ENCODE data around the gene IGLL5.
"Not testable (repeated sequence)": the region's sequence is repeated elsewhere in the genome, so short reads cannot be mapped to it uniquely, and the experiment has no call there.

IGLL5 gene

DNA sequence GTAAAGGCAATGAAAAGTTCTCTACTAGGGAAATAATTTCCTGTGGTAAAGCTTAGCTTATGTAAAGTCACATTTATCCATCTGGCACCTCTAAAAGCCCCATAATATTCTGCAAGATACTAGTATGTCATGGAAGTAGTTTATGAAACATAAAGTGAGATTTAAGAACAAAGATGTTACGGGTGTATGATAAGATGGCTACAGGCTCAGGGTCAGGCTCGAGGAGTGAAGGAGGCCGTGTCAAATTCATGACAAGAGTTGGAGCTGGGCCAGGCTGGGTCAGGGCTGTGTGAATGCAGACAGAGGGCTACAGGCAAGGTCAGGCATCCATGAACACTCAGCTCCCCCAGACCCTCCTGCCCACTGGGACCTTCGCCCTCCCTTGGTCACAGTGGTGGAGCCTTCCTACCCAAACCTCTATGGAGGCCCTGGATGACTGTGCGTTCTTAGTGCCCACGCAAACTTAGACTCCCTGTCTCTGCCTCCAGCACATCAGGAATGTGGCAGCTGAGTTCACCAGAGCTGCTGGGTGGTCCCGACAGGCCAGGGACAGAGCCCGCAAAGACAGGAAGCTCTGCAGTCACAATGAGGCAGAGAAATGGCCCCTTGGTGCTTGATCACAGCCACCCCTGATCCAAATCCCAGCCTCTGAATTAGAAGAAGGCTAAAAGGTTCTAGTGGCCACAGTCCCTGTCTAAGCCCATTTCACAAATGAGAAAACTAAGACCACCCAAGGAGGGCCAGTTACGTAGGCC, 14.8 kb downstream of the IGLL5 start:
- DNase-seq = no peak

DNA sequence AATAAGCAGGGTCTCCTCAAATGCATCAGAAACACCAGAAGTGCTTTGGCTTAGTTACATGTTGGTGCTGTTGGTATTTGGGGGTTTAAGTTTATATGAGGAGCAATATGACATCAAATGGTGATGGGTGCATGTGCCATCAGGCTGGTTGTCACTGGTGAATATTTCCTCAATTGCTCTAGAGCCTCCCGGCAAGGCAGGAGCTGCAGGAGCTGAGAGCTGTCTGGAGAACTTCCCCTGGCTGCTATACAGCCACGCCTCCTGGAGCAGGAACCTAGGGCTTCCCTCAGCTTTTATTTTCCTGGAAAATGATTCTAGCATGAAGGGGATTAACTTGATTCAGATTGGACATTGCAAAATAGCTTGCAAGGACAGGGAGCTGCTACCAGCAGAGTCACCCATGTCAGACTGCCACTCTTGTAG, 15.8 kb downstream of the IGLL5 start:
- DNase-seq = no peak

DNA sequence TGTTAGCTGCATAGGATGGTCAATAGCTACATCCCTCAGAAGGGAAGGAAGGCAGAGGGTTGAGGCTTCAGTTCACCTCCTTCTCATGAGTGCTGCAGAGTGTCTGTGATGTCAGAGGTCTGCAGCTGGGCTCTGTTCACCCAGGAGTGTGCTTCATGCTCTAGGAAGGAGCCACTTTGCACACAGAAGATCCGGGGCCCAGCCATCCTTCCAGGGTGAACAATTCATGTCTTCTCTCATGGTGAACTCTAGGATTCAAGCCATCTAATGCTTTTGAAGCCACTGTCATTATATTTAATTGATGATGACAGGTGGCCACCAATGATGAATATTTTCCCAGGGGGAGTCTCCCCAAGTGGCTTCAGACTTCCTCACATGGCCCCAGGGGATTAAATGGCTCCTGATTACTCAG, 16.2 kb downstream of the IGLL5 start:
- DNase-seq = not testable (repeated sequence)

GRCh38 chr22:22904736-22905135, 17.1 kb downstream of the IGLL5 start:
- not testable (repeated sequence) for DNase-seq

- DNase-seq = not testable (repeated sequence)
Measured at GRCh38 chr22:22906391-22906790, 18.8 kb downstream of the IGLL5 start.

- DNase-seq = no peak
Measured at GRCh38 chr22:22906907-22907550, 19.4 kb downstream of the IGLL5 start.

DNA sequence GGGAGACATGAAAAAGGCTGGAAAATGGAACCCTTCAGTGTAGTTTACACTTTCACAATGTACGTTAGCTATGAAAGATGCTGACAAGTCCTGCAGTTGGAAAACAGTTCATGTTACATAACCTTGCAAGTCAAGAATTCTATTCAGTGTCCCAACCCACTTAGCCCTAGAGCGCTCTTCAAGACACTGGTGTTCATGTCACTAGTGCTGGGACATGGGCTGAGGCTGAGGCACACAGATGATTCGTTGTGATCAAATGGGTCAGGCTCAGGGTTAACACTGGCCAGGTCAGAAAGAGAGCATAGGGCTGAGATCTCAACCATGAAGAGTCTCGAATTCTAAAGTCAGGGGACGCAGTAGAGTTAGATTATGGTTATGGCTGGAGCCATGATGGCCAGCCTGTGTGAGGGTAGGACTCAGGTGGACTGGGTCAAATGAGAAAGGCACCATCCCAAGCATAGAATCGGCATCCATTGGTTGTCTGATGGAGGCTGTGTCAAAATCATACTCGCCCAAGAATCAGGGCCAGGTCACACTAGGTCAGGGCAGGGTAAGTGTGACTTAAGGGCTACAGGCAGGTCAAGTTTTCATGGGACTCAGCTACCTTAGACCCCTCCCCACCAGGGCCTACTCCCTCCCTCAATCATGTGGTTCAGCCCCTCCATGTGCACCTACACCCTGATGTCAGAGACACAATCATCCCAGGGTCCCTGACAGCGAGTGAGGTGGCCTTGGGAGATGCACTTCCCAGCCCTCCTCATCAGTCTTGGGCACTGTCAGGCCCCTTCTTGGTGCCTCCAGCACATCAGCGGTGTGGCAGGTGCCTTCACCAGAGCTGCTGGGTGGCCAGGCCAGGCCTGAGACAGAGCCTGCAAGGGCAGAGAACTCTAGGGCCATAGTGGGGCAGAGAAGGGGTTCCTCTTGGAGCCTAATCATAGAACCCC, 20.2 kb downstream of the IGLL5 start:
- no peak for DNase-seq

DNA sequence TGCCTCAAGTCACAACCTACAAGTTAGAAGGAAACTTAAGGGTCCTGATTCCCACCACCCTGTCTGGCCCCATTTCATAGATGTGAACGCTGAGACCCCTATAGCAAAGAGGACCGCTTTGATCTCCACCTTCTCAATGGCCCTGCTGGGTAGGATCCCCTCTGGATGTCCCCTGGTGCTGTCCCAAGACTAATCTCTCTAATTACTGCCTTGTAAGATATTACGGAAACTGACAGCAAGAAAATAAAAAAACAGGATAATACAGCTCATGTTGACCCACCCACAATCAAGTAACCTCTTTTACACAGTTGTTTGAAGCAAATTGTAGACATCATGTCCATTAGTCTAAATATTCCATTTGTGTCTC, 20.9 kb downstream of the IGLL5 start:
- DNase-seq = no peak

- no peak for DNase-seq
Measured at GRCh38 chr22:22908941-22909604, 21.5 kb downstream of the IGLL5 start.

DNA sequence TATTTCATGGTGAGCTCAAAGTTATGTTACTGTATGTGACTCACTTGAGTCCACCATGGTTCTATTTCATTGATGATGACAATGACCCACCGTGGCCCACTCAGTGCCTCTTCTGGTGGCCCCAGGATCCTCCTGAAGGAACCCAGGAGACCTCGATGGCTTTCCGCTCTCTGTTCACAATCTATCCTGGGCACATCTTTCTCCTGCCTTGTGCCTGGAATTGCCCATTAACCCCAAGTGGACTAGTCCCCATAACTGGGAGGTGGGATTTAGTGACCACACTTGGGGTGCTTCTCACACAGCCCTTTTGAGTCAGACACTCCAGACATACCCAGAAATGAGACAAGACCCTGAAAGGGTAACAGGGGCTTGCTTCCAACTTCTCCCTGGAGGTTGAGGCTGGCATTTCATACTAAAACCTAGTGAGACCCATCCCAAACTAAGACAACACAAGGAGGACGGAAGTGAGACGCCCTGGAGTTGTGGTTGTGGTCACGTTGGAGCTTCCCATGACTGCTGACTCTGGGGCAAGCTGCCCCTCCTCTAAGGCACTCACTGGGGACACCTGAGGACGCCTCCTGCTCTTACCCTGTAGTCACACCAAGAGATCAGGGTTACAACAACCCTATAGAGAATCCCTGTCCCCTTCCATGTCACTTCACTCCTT, 22.1 kb downstream of the IGLL5 start:
- DNase-seq = no peak

DNA sequence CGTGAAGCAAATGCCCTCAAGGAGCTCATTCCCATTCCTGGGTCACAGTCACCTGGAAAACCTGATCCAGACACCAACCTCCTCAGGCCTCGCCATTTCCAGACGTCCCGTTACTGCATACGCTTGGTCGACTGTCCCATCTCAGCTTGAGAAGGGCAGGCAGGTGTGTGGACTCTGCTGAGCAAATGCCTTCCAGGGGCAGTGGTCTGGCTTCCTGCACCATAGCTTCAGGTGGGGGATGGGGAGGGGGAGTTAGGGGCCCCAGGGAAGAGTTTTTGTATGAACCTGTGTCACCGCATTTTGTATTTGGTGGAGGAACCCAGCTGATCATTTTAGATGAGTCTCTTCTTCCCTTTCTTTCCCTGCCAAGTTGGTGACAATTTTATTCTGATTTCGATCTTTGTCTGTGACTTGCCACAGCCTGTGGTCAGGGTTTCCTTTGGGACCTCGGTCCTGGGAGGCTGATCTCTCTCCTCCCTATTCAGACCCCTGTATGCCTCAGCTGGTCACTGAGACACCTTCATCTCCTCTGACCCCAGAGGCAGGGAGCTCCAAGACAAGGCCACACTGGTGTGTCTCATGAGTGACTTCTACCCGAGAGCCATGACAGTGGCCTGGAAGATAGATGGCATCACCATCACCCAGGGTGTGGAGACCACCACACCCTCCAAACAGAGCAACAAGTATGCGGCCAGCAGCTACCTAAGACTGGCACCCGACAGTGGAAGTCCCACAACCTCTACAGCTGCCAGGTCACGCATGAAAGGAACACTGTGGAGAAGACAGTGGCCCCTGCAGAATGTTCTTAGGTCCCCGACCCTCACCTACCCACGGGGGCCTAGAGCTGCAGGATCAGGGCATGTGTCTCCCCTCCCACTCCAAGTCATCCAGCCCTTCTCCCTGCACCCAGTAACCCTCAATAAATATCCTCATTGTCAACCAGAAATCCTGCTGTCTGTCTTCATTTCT, 22.9 kb downstream of the IGLL5 start:
- DNase-seq = no peak

DNA sequence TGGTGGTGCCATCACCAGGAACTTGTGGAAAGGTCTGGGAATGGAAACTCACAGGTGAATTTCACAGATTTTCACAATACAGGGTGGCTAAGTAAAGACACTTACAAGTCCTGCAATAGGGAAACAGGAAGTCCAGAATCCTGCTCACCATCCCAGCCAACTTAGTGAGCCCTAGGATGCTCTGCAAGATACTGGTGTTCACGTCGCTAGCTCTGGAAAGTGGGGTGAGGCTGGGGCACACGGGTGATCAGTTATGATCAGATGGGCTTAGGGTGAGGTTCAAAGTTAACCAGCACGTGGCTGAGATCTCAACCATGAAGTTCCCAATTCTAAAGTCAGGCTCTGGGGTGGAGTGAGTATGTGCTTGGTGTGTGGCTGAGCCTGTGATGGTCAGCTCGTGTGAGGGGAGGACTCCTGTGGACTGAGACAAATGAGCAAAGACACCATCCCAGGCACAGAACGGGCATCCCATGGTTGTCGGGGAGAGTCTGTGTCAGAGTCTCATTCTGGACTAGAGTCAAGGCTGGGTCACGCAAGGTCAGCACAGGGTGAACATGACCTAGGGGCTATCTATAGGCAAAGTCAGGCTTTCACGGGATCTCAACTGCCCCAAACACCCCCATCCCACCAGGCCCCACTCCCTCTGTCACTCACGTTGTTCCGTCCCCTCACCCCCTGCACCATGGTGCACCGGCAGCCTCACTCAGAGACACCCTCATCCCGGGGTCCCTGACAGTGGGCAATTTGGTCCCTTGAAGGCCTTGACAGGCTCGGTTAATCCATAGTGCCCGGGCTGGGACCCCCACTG, 23.9 kb downstream of the IGLL5 start:
- DNase-seq = no peak

DNA sequence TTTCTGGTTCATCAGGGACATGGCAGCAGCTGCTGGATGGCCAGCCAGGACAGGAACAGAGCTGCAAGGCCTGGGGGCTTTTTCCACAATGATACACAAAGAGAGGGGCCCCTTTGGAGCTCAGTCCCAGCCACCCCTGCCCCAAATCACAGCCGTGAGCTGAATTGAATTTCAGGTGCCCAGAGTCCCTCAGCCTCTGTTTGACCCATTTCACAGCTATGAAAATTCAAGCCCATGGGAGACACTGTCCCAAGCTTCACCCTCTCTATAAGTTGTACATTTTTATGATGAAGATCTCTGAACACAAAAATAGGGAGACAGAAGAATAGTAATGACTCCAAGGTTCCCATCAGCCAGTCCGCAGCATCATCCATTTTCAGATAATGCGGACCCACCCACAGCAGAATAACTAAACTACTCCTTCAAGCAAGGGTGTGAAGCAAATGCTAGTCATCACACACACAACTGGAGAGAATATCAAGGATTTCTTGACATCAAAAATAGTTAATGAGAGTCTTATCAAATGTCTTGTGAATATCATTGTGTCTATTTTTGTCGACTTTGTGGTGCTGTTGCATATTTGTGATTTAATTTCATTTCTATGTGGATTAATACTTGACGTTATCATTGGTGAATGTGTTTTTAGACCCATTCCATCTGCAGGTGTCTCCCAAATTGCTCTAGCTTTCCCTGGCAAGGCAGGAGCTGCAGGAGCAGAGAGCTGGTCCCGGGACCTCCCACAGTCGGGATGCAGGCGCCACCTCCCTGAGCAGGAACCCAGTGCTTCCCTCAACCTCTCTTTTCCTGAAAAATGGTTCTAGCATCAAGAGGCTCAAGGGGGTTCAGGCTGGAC, 24.7 kb downstream of the IGLL5 start:
- no peak for DNase-seq

- no peak for DNase-seq
Measured at GRCh38 chr22:22912988-22913253, 25.3 kb downstream of the IGLL5 start.

GRCh38 chr22:22913989-22914388, 26.4 kb downstream of the IGLL5 start:
- DNase-seq = no peak

DNA sequence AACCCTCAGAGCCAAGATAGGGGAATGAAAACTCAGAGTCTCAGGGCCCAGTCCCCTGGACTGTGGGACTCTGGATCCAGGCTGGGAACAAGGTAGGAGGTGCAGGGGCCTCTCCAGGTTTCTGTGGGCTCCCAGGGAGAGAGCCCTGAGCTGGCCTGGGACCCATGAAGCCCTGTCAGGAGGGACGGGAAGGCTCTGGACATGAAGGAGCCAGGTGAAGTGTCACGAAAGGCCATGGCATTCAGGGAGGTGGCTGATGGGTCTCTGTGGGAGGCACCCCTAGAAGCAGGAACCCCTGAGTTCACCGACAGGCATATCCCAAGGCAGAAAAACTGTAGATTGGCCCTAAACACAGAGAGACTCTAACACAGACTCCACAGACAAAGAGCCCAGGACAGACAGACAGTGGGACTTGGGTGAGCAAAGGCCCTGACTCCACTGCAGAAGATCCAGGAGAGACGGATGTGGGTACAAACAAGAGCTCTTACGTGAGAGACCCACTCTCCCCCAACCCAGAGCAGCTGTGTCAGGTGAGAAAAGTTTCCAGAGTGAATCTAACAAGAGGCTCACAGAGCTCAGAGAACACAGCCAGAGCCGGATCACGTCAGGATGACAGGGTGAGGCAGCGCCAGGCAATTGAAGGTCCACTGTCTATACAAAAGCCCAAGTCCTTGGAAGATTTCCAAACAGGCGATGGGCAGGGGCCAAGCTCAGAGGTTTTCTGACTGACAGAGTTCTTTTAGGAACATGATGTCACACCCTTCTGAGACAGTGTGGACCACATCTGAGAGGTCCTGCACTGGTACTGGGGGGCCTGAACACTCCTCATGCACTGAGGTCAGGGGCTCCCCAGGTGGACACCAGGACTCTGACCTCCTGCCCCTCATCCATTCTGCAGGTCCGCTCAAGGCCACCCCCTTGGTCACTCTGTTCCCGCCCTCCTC, 27.4 kb downstream of the IGLL5 start:
- DNase-seq = no peak

DNA sequence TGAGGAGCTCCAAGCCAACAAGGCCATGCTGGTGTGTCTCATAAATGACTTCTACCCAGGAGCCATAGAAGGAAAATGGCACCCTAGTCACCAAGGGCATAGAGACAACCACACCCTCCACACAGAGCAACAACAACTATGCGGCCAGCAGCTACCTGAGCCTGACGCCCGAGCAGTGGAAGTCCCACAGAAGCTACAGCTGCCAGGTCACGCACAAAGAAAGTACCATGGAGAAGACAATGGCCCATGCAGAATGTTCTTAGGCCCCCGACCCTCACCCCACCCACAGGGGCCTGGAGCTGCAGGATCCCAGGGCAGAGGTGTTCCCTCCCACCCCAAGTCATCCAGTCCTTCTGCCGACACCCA, 28.0 kb downstream of the IGLL5 start:
- no peak for DNase-seq

DNA sequence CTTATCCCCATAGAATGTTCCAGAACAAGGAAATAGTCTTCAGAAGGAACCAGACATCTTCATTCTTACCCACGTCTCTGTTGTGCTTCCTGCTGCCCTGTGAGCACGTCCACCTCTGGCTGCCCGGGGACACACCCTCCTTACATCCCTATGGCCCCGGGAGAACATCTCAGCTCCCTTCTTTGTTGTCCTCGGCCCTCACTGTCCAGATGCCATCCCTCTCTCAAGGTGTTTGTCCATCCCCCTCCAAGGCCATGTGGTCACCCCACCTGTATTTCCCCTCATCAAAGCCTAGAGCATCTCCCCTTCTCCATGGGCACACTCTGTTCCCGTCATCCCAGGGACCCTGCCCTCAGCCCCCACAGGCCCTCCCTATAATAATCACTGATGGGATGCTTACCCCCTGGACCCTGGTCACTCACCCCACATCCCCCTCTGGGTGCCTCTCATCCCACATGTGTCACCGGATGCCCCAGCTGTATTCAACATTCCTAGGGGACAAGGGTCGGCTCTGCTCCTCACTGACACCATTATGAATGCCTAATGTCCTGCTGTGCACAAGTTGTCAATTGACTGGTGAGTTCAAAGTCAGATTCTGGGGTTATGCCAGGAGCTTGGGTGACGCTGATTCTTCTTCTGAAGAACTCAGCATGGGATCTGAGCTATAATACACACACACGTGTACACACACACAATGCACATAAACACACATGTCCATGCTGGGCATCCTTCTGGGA, 28.8 kb downstream of the IGLL5 start:
- DNase-seq = no peak
